Measurements from ENCODE around the gene SYPL2.

GRCh38 chr1:109508873-109509175 lies 42.5 kb downstream of the SYPL2 start:
- TF ChIP-seq CTCF (IDR thresholded peaks at IDR 0.05) (no peak), EP300 (IDR thresholded peaks at IDR 0.05) (no peak)

Data from ovary (tissue), 3 donors.